ENCODE results near the gene CCT3. TPM values are rescaled to one million over a fixed set of nuclear protein-coding genes. Genes with fewer than 3 reads are reported as not detected.
A peak's percentile ranks its signal among the peaks of the same experiment; 100 is the strongest.
"Not testable (repeated sequence)": the region's sequence is repeated elsewhere in the genome, so short reads cannot be mapped to it uniquely, and the experiment has no call there.

Gene CCT3
- total RNA-seq, 4 donors from 2014 or later: 149 to 258 (median 226) TPM

DNA sequence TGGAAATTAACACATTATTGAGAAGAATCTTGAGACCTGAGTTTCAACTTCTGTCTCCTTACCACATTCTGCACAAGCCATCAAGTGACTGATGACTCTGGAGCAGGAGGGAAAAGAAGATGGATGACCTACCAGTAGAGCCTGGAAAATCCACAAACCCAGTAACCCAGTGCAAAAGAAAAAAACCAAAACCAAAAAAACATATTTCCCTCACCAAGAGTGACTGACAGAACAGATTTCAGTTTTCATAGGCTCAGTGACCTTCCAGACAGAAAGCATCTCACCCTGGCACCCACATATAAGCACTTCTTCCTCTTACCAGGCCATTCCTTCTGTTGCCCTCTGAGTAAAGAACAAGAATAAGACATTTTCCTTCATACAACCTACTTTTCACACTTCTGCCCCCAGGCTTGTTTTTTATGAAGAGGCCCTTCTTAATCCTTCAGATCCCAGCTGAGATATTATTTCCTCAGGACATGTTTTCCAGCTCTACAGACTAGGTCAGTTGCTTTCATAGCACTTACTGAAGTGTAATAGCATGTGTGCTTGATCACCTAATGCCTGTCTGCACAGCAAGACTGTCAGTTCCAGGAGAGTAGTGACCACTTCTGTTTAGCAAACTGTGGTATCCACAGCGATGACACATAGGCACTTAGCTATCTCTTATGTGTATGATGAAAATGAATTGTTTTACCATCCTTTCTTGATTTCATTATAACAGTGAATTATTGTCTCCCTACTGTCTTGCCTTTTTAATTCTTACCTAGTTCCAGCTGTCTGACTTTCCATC lies 4.3 kb upstream of the CCT3 start:
- H3K36me3 ChIP-seq: no peaks in the 10 kb centered on the region
- H3K9me3 ChIP-seq: no peaks in the 10 kb centered on the region
- 80 to 82% methylated on average over 1 of the region's 1 CpG for WGBS, 2 donors
- no peak overlapping the region for H3K27ac ChIP-seq
- TF ChIP-seq POLR2A (IDR thresholded peaks at IDR 0.05): no peak
- TF ChIP-seq, protein P1, sequence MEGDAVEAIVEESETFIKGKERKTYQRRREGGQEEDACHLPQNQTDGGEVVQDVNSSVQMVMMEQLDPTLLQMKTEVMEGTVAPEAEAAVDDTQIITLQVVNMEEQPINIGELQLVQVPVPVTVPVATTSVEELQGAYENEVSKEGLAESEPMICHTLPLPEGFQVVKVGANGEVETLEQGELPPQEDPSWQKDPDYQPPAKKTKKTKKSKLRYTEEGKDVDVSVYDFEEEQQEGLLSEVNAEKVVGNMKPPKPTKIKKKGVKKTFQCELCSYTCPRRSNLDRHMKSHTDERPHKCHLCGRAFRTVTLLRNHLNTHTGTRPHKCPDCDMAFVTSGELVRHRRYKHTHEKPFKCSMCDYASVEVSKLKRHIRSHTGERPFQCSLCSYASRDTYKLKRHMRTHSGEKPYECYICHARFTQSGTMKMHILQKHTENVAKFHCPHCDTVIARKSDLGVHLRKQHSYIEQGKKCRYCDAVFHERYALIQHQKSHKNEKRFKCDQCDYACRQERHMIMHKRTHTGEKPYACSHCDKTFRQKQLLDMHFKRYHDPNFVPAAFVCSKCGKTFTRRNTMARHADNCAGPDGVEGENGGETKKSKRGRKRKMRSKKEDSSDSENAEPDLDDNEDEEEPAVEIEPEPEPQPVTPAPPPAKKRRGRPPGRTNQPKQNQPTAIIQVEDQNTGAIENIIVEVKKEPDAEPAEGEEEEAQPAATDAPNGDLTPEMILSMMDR (IDR thresholded peaks at IDR 0.05): no peak
- intact Hi-C loops (cut with DNase I): no loop called here
- no peak overlapping the region for H3K4me3 ChIP-seq
- peaks cover 0 to 9% (median 0%) of the 10 kb centered on the region in 4 donors for H3K27me3 ChIP-seq
- peaks cover 0 to 2% (median 0%) of the 10 kb centered on the region in 3 donors for H3K4me1 ChIP-seq
- DNase-seq: no peak

DNA sequence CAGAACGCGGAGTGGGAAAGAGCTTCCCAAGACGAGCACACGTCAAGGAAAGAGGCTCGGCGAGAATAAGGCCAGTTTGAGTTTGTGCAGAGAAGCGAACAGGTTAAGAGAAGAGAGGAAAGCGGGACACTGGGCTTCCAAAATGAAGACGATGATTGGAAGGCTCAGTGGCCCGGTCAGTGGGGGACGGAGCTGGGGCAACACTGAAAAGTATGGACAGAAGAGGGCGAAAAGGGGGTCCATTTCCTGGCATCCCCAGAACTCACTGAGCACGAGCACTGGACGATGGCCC lies 258 bp downstream of the CCT3 start:
- H3K36me3 ChIP-seq: peaks cover 0 to 35% (median 10%) of the 10 kb centered on the region in 3 donors
- TF ChIP-seq, protein P1 (IDR thresholded peaks at IDR 0.05): no peak
- TF ChIP-seq POLR2A (IDR thresholded peaks at IDR 0.05): no peak
- WGBS, 2 donors: 0% methylated on average over 14 of the region's 14 CpGs
- H3K27ac ChIP-seq: peak overlapping the region; percentile 79 to 93 (median 90)
- intact Hi-C loops (cut with DNase I): no loop called here
- H3K4me1 ChIP-seq: peaks cover 13 to 29% (median 15%) of the 10 kb centered on the region in 3 donors
- H3K4me3 ChIP-seq: peak overlapping the region; percentile 87 to 98 (median 90)
- no peaks in the 10 kb centered on the region for H3K9me3 ChIP-seq
- no peaks in the 10 kb centered on the region for H3K27me3 ChIP-seq
- no peak for DNase-seq

DNA sequence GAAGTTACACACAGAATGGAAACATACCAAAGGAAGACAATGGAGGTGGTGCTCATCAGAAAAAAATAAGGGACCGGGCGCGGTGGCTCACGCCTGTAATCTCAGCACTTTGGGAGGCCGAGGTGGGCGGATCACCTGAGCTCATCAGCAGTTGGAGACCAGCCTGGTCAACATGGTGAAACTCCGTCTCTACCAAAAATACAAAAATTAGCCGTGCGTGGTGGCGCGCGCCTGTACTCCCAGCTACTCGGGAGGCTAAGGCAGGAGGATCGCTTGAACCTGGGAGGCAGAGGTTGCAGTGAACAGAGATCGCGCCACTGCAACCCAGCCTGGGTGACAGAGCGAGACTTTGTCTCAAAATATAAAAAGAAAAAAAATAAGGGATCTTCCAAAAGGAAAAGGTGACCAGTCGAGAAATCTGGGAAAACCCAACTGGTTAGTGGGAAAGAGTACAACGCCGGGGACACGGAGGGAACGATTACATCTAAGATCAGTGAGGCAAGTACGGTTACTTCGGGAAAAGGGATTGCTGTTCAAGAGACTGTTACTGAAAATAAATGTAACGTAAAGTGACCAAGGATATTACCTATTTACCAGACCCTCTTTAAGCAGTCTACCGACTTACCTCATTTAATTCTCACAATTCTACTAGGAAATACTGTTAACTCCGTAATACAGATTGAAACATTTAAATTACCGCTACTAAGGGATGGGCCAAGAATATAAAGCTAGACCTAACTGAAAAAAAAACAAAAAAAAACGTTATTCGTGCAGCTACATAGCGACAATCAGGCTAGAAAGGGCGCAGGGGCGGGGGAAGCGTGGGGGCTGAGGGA lies 822 bp downstream of the CCT3 start:
- 24 to 38% methylated on average over 34 of the region's 34 CpGs for WGBS, 2 donors
- Histone ChIP-seq H3K9me3 (no peaks in the 10 kb centered on the region), H3K36me3 (peaks cover 0 to 41% (median 16%) of the 10 kb centered on the region in 3 donors), H3K27ac (peak overlapping the region; percentile 79 to 93 (median 90)), H3K4me1 (peaks cover 13 to 29% (median 15%) of the 10 kb centered on the region in 3 donors), H3K4me3 (peak overlapping the region; percentile 87 to 98 (median 90)), H3K27me3 (no peaks in the 10 kb centered on the region)
- intact Hi-C loops (cut with DNase I): no loop called here
- no peak for DNase-seq
- TF ChIP-seq, protein P1 (IDR thresholded peaks at IDR 0.05): no peak
- no peak for TF ChIP-seq POLR2A (IDR thresholded peaks at IDR 0.05)

DNA sequence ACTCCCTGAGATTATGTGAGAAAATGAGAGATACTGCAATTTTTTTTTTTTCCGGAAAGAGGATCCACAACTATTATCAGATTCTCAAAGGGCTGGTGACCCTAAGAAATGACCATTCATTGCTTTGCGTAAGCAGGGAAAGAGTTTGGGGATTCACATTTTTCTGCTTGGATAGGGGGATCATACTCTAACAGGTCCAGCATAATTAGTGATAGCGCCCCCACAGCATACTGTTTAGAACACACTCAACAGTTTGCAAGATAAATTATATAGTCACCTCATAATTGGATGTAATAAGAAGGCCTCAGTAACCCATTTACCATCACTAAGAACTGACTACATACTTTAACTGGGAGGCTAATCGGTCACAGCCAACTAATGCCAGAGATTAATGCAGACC lies 1.9 kb downstream of the CCT3 start:
- Histone ChIP-seq H3K4me1 (peaks cover 13 to 29% (median 15%) of the 10 kb centered on the region in 3 donors), H3K27ac (no peak overlapping the region), H3K4me3 (peak overlapping the region in 3 of 4 donors; percentile 89 to 98 (median 92)), H3K9me3 (no peaks in the 10 kb centered on the region), H3K36me3 (peaks cover 2 to 51% (median 26%) of the 10 kb centered on the region in 3 donors), H3K27me3 (no peaks in the 10 kb centered on the region)
- no peak for TF ChIP-seq POLR2A (IDR thresholded peaks at IDR 0.05)
- TF ChIP-seq, protein P1 (IDR thresholded peaks at IDR 0.05): peak in 2 of 6 experiments; percentile 2 to 26
- intact Hi-C loops (cut with DNase I): no loop called here
- WGBS, 2 donors: 65 to 75% methylated on average over 4 of the region's 4 CpGs
- no peak for DNase-seq

DNA sequence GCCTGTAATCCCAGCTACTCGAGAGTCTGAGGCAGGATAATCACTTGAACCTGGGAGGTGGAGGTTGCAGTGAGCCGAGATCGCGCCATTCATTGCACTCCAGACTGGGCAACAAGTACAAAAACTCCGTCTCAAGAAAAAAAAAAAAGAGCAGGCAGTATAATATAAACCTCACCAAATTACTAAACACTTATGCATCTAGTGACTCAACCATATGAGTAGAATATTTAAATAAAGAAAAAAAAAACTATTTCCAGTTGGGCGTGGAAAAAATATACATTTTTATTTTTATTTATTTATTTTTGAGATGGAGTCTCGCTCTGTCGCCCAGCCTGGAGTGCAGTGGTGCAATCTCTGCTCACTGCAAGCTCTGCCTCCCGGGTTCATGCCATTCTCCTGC lies 14.9 kb downstream of the CCT3 start:
- H3K4me3 ChIP-seq; intact Hi-C loops (cut with DNase I); DNase-seq; H3K27ac ChIP-seq; H3K27me3 ChIP-seq; H3K4me1 ChIP-seq; H3K9me3 ChIP-seq: not testable (repeated sequence)
- WGBS, 2 donors: 79 to 90% methylated on average over 9 of the region's 9 CpGs
- H3K36me3 ChIP-seq: peaks cover 28 to 96% (median 51%) of the 10 kb centered on the region in 3 donors

Data from esophagus squamous epithelium (tissue), 5 donors.